HEK293 (cell line): ENCODE data around the gene TTC12.

Source experiments
- CTCF ChIA-PET: fragments of 350-600 bp; formaldehyde crosslinking; extraction: SDS; loops from one replicate; lab custom pipeline; 2021; ENCODE audit warnings: antibody characterized with exemption; lab: Yijun Ruan, JAX
- POLR2A ChIA-PET: fragments of 300-600 bp; formaldehyde crosslinking; extraction: SDS; loops from one replicate; lab custom pipeline; 2020; ENCODE audit warnings: antibody characterized with exemption, inconsistent platforms; lab: Yijun Ruan, JAX
- H3K27ac ChIP-seq: fragments of 200-500 bp; sonication (Bioruptor generic); 2 replicates; pipeline ENCODE4 v1.5.1; 2014; ENCODE audit warnings: low read depth, low read length, control low read depth, inconsistent platforms; ENCODE audit errors: extremely low read depth
- H3K36me3 ChIP-seq, 2 experiments: fragments of 200-500 bp in 1 of 2; sonication (Bioruptor generic) in 1 of 2; 1 replicate in 1 of 2; 2 replicates in 1 of 2; pipeline ENCODE4 v1.5.1; 2014 to 2017; ENCODE audit warnings: inconsistent platforms in 2 of 2, low read length in 2 of 2; ENCODE audit not compliant: control insufficient read depth in 2 of 2, insufficient read depth in 1 of 2
- H3K4me1 ChIP-seq: fragments of 200-500 bp; sonication (Bioruptor generic); 2 replicates; pipeline ENCODE4 v1.5.1; 2014; ENCODE audit warnings: mild to moderate bottlenecking, low read length, inconsistent platforms; ENCODE audit not compliant: control insufficient read depth, insufficient read depth
- H3K4me3 ChIP-seq: 2 replicates; pipeline ENCODE4 v1.5.1; 2011; ENCODE audit warnings: low read depth, mild to moderate bottlenecking, control low read depth, low read length, moderate library complexity
- H3K9me3 ChIP-seq: fragments of 200-500 bp; sonication (Bioruptor generic); 2 replicates; pipeline ENCODE4 v1.5.1; 2014; ENCODE audit warnings: low read depth, low read length, inconsistent platforms; ENCODE audit not compliant: control insufficient read depth, insufficient read depth
- HIC1 ChIP-seq: fragments of 450-650 bp; formaldehyde crosslinking; IDR thresholded peaks from 2 replicates; pipeline ENCODE4 v1.5.1; 2016; ENCODE audit warnings: missing biosample characterization, missing genetic modification characterization
- KLF7 ChIP-seq: fragments of 450-650 bp; formaldehyde crosslinking; IDR thresholded peaks from 2 replicates; pipeline ENCODE4 v1.5.1; 2016; ENCODE audit warnings: missing biosample characterization, missing genetic modification characterization, borderline replicate concordance
- MYNN ChIP-seq: fragments of 450-650 bp; formaldehyde crosslinking; IDR thresholded peaks from 2 replicates; pipeline ENCODE4 v1.5.1; 2016; ENCODE audit warnings: missing biosample characterization, missing genetic modification characterization, borderline replicate concordance
- MZF1 ChIP-seq: fragments of 450-650 bp; formaldehyde crosslinking; IDR thresholded peaks from 2 replicates; pipeline ENCODE4 v1.5.1; 2017; ENCODE audit warnings: missing biosample characterization, missing genetic modification characterization, borderline replicate concordance
- ZBTB44 ChIP-seq: fragments of 450-650 bp; IDR thresholded peaks from 2 replicates; pipeline ENCODE4 v1.5.1; 2018; ENCODE audit warnings: missing biosample characterization, mild to moderate bottlenecking, missing genetic modification characterization
- ZFHX2 ChIP-seq: fragments of 450-650 bp; formaldehyde crosslinking; conservative IDR thresholded peaks from 2 replicates; pipeline ENCODE4 v1.5.1; 2016; ENCODE audit warnings: missing biosample characterization, missing genetic modification characterization
- ZFP41 ChIP-seq: fragments of 450-650 bp; formaldehyde crosslinking; IDR thresholded peaks from 2 replicates; pipeline ENCODE4 v1.5.1; 2016; ENCODE audit warnings: missing biosample characterization, missing genetic modification characterization, borderline replicate concordance
- ZNF10 ChIP-seq: fragments of 450-650 bp; formaldehyde crosslinking; IDR thresholded peaks from 2 replicates; pipeline ENCODE4 v1.5.1; 2017; ENCODE audit warnings: missing biosample characterization, missing genetic modification characterization
- ZNF169 ChIP-seq: fragments of 450-650 bp; formaldehyde crosslinking; IDR thresholded peaks from 2 replicates; pipeline ENCODE4 v1.5.1; 2016; ENCODE audit warnings: missing biosample characterization, missing genetic modification characterization
- ZNF2 ChIP-seq: fragments of 450-650 bp; formaldehyde crosslinking; IDR thresholded peaks from 2 replicates; pipeline ENCODE4 v1.5.1; 2016; ENCODE audit warnings: missing biosample characterization, missing genetic modification characterization
- ZNF202 ChIP-seq: fragments of 450-650 bp; formaldehyde crosslinking; IDR thresholded peaks from 2 replicates; pipeline ENCODE4 v1.5.1; 2016; ENCODE audit warnings: missing biosample characterization, missing genetic modification characterization, borderline replicate concordance
- ZNF354C ChIP-seq: fragments of 450-650 bp; formaldehyde crosslinking; IDR thresholded peaks from 2 replicates; pipeline ENCODE4 v1.5.1; 2016; ENCODE audit warnings: missing biosample characterization, missing genetic modification characterization, low read depth, borderline replicate concordance
- ZNF501 ChIP-seq: fragments of 450-650 bp; formaldehyde crosslinking; IDR thresholded peaks from 2 replicates; pipeline ENCODE4 v1.5.1; 2016; ENCODE audit warnings: missing biosample characterization, missing genetic modification characterization
- ZNF514 ChIP-seq: fragments of 450-650 bp; formaldehyde crosslinking; IDR thresholded peaks from 2 replicates; pipeline ENCODE4 v1.5.1; 2016; ENCODE audit warnings: missing biosample characterization, missing genetic modification characterization
- ZNF529 ChIP-seq: fragments of 450-650 bp; formaldehyde crosslinking; IDR thresholded peaks from 2 replicates; pipeline ENCODE4 v1.5.1; 2017; ENCODE audit warnings: missing genetic modification characterization, missing biosample characterization; ENCODE audit not compliant: insufficient replicate concordance
- ZNF610 ChIP-seq: fragments of 450-650 bp; formaldehyde crosslinking; IDR thresholded peaks from 2 replicates; pipeline ENCODE4 v1.5.1; 2016; ENCODE audit warnings: missing biosample characterization, missing genetic modification characterization, borderline replicate concordance
- ZNF639 ChIP-seq: fragments of 450-650 bp; formaldehyde crosslinking; IDR thresholded peaks from 2 replicates; pipeline ENCODE4 v1.5.1; 2016; ENCODE audit warnings: missing biosample characterization, missing genetic modification characterization
- ZNF704 ChIP-seq: fragments of 450-650 bp; formaldehyde crosslinking; IDR thresholded peaks from 2 replicates; pipeline ENCODE4 v1.5.1; 2016; ENCODE audit warnings: missing biosample characterization, missing genetic modification characterization
- ZNF76 ChIP-seq: fragments of 450-650 bp; formaldehyde crosslinking; IDR thresholded peaks from 2 replicates; pipeline ENCODE4; 2016; ENCODE audit warnings: low read depth, missing biosample characterization, missing genetic modification characterization, borderline replicate concordance
- ZNF843 ChIP-seq: fragments of 450-650 bp; formaldehyde crosslinking; IDR thresholded peaks from 2 replicates; pipeline ENCODE4 v1.5.1; 2016; ENCODE audit warnings: missing biosample characterization, missing genetic modification characterization
- ZSCAN23 ChIP-seq: fragments of 450-650 bp; formaldehyde crosslinking; IDR thresholded peaks from 2 replicates; pipeline ENCODE4 v1.5.1; 2016; ENCODE audit warnings: missing biosample characterization, missing genetic modification characterization

The TTC12 gene

GRCh38 chr11:113350336-113351067 lies 36.1 kb downstream of the TTC12 start:
- H3K4me3 ChIP-seq = no peak overlapping the region
- H3K27ac ChIP-seq = no peak overlapping the region
- H3K4me1 ChIP-seq = no peaks in the 10 kb centered on the region
- TF ChIP-seq KLF7 = no peak
- TF ChIP-seq ZFHX2 (tag by site-specific recombination) = 0 out of 2 replicates have a peak, but pooled peaks have one; percentile 47
- no peak for TF ChIP-seq ZBTB44 (tag by site-specific recombination)
- no peak for TF ChIP-seq ZNF169 (tag by site-specific recombination)
- no peaks in the 10 kb centered on the region for H3K9me3 ChIP-seq
- CTCF ChIA-PET = no interaction called here
- POLR2A ChIA-PET = no interaction called here
- H3K36me3 ChIP-seq = peaks cover 0 to 19% of the 10 kb centered on the region in 2 experiments; a peak in 1 of 3 replicates

GRCh38 chr11:113351068-113351450 lies 36.7 kb downstream of the TTC12 start:
- TF ChIP-seq ZNF704 (tag by site-specific recombination) = no peak
- no peak for TF ChIP-seq ZNF354C (tag by site-specific recombination)
- no peak for TF ChIP-seq ZNF843 (tag by site-specific recombination)
- TF ChIP-seq ZNF529 = no peak
- no peak for TF ChIP-seq ZFP41 (tag by site-specific recombination)
- no peak for TF ChIP-seq HIC1 (tag by site-specific recombination)
- no peak for TF ChIP-seq ZNF10 (tag by site-specific recombination)
- TF ChIP-seq ZNF202 (tag by site-specific recombination) = no peak
- TF ChIP-seq ZNF610 (tag by site-specific recombination) = no peak
- no peak for TF ChIP-seq ZNF639
- TF ChIP-seq ZNF76 (tag by site-specific recombination) = no peak
- TF ChIP-seq MZF1 (tag by site-specific recombination) = no peak
- TF ChIP-seq ZSCAN23 (tag by site-specific recombination) = no peak
- no peak for TF ChIP-seq MYNN (tag by site-specific recombination)
- TF ChIP-seq ZNF501 (tag by site-specific recombination) = no peak
- TF ChIP-seq ZNF514 = no peak
- no peak for TF ChIP-seq ZNF2 (tag by site-specific recombination)
- H3K4me3 ChIP-seq = no peak overlapping the region
- H3K4me1 ChIP-seq = no peaks in the 10 kb centered on the region
- no peak overlapping the region for H3K27ac ChIP-seq
- peaks cover 0 to 22% of the 10 kb centered on the region in 2 experiments; a peak in 1 of 3 replicates for H3K36me3 ChIP-seq
- POLR2A ChIA-PET = no interaction called here
- CTCF ChIA-PET = no interaction called here
- H3K9me3 ChIP-seq = no peaks in the 10 kb centered on the region
